T-helper 2 cell treated with Interferon-gamma antibody and Interleukin-4, amounts not matched to agents 5 μg/mL and 100 μg/mL, for 36 hours (primary cell): ENCODE results near the gene AHR.

Source experiments
- DNase-seq: peaks from one replicate; pipeline ENCODE4 v3.0.0; 2021; ENCODE audit warnings: low spot score
- H3K27ac Mint-ChIP-seq: one replicate; pipeline ENCODE4 v1.8.0; 2021; ENCODE audit warnings: mild to moderate bottlenecking, mixed read lengths
- H3K27me3 Mint-ChIP-seq: one replicate; pipeline ENCODE4 v1.8.0; 2021; ENCODE audit warnings: low read depth, mixed read lengths
- H3K36me3 Mint-ChIP-seq: one replicate; pipeline ENCODE4 v1.8.0; 2021; ENCODE audit warnings: low read depth, mixed read lengths
- H3K4me1 Mint-ChIP-seq: one replicate; pipeline ENCODE4 v1.8.0; 2021; ENCODE audit warnings: low read depth, mixed read lengths
- H3K4me3 Mint-ChIP-seq: one replicate; pipeline ENCODE4 v1.8.0; 2022; ENCODE audit warnings: mild to moderate bottlenecking, moderate library complexity, mixed read lengths
- H3K9me3 Mint-ChIP-seq: one replicate; pipeline ENCODE4 v1.8.0; 2021; ENCODE audit warnings: mixed read lengths

Gene AHR

GRCh38 chr7:17298840-17299482 is 509 bp downstream of the AHR start:
- DNase-seq: peak; percentile 58
- peak overlapping the region; percentile 96 for H3K4me3 Mint-ChIP-seq
- peaks cover 8% of the 10 kb centered on the region for H3K36me3 Mint-ChIP-seq
- H3K27ac Mint-ChIP-seq: peak overlapping the region; percentile 97
- H3K4me1 Mint-ChIP-seq: peaks cover 25% of the 10 kb centered on the region
- H3K27me3 Mint-ChIP-seq: no peaks in the 10 kb centered on the region
- H3K9me3 Mint-ChIP-seq: peaks cover 7% of the 10 kb centered on the region

- H3K4me3 Mint-ChIP-seq: peak overlapping the region; percentile 96
- DNase-seq: peak; percentile 29
- no peaks in the 10 kb centered on the region for H3K27me3 Mint-ChIP-seq
- H3K36me3 Mint-ChIP-seq: peaks cover 8% of the 10 kb centered on the region
- peak overlapping the region; percentile 97 for H3K27ac Mint-ChIP-seq
- H3K4me1 Mint-ChIP-seq: peaks cover 31% of the 10 kb centered on the region
- peaks cover 7% of the 10 kb centered on the region for H3K9me3 Mint-ChIP-seq
Observed at GRCh38 chr7:17299483-17299991, 1.1 kb downstream of the AHR start.

DNA sequence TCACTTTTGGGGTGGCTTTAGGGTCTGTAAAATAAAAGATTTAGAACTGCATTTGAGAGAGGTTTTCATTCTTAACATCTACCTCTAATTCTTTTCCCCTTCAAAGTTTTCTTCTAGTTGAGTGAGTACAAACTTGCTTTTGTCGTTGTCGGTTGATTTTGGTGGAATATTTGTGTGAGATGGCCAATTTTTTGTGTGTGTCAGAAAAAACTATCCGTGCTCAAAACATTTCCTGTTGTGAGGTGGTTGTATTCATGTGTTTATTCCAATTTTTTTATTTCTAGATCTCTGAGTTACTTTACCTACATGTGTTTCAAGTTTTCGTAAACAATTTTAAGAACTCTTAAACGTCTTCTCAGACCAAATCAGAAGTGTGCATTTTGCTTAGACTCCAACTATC is 1.6 kb downstream of the AHR start:
- no peaks in the 10 kb centered on the region for H3K27me3 Mint-ChIP-seq
- H3K36me3 Mint-ChIP-seq: peaks cover 10% of the 10 kb centered on the region
- H3K27ac Mint-ChIP-seq: peak overlapping the region; percentile 97
- peaks cover 7% of the 10 kb centered on the region for H3K9me3 Mint-ChIP-seq
- H3K4me1 Mint-ChIP-seq: peaks cover 36% of the 10 kb centered on the region
- DNase-seq: no peak
- peak overlapping the region; percentile 96 for H3K4me3 Mint-ChIP-seq

DNA sequence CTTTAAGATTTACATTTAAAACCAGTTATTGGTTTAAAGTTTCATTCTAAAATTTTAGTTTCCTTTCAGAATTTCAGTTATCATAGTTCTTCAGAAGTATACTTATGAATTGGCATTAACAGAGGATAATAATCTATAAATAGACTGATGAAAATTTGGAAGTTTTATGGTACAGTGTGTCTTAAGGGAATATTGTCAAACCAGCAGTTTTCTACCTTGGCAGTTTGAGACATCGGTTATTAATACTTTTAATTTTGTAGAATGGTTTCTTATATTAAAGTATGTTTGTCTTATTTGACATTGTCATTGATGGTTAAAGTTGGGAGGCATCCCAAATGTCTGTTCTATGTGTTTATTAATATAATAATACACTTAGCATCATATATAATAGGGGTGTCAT is 2.0 kb downstream of the AHR start:
- peak overlapping the region; percentile 96 for H3K4me3 Mint-ChIP-seq
- no peak for DNase-seq
- peak overlapping the region; percentile 97 for H3K27ac Mint-ChIP-seq
- H3K27me3 Mint-ChIP-seq: no peaks in the 10 kb centered on the region
- peaks cover 40% of the 10 kb centered on the region for H3K4me1 Mint-ChIP-seq
- peaks cover 7% of the 10 kb centered on the region for H3K9me3 Mint-ChIP-seq
- H3K36me3 Mint-ChIP-seq: peaks cover 13% of the 10 kb centered on the region

- no peak for DNase-seq
- peak overlapping the region; percentile 49 for H3K4me3 Mint-ChIP-seq
- H3K9me3 Mint-ChIP-seq: peaks cover 7% of the 10 kb centered on the region
- H3K36me3 Mint-ChIP-seq: peaks cover 13% of the 10 kb centered on the region
- H3K27ac Mint-ChIP-seq: no peak overlapping the region
- peaks cover 39% of the 10 kb centered on the region for H3K4me1 Mint-ChIP-seq
- no peaks in the 10 kb centered on the region for H3K27me3 Mint-ChIP-seq
Observed at GRCh38 chr7:17301471-17302456, 3.3 kb downstream of the AHR start.

DNA sequence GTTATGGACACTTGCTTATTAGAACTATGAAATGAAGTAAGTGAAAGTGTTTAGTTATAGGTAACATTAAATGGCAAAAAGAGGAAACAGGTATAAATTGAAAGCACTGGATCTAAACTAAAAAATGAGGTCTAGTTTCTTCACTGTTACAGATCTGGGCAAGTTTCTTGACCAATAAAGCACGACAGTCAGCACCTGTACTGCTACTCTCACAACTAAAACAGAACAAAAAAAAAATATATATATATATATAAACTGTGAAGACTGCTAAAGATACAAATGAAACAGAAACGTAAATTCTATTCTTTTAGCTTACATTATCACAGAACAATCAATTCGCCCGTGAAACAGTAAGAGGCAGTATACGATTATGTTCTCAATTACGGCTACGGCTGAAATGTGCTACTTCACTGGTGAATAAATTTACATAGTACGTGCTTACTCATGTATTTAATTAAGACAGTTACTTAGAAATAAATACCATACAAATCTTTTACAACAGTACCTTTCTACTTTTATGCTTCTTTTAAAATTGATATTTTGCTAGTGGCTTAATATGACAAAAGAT is 4.2 kb downstream of the AHR start:
- no peak for DNase-seq
- H3K9me3 Mint-ChIP-seq: peaks cover 6% of the 10 kb centered on the region
- peak overlapping the region; percentile 19 for H3K4me3 Mint-ChIP-seq
- peaks cover 12% of the 10 kb centered on the region for H3K36me3 Mint-ChIP-seq
- H3K4me1 Mint-ChIP-seq: peaks cover 31% of the 10 kb centered on the region
- H3K27me3 Mint-ChIP-seq: no peaks in the 10 kb centered on the region
- no peak overlapping the region for H3K27ac Mint-ChIP-seq

GRCh38 chr7:17304926-17305325 is 6.5 kb downstream of the AHR start:
- H3K9me3 Mint-ChIP-seq: no peaks in the 10 kb centered on the region
- H3K36me3 Mint-ChIP-seq: peaks cover 6% of the 10 kb centered on the region
- H3K4me3 Mint-ChIP-seq: peak overlapping the region; percentile 25
- peak; percentile 28 for DNase-seq
- peaks cover 25% of the 10 kb centered on the region for H3K4me1 Mint-ChIP-seq
- H3K27ac Mint-ChIP-seq: peak overlapping the region; percentile 6
- no peaks in the 10 kb centered on the region for H3K27me3 Mint-ChIP-seq

DNA sequence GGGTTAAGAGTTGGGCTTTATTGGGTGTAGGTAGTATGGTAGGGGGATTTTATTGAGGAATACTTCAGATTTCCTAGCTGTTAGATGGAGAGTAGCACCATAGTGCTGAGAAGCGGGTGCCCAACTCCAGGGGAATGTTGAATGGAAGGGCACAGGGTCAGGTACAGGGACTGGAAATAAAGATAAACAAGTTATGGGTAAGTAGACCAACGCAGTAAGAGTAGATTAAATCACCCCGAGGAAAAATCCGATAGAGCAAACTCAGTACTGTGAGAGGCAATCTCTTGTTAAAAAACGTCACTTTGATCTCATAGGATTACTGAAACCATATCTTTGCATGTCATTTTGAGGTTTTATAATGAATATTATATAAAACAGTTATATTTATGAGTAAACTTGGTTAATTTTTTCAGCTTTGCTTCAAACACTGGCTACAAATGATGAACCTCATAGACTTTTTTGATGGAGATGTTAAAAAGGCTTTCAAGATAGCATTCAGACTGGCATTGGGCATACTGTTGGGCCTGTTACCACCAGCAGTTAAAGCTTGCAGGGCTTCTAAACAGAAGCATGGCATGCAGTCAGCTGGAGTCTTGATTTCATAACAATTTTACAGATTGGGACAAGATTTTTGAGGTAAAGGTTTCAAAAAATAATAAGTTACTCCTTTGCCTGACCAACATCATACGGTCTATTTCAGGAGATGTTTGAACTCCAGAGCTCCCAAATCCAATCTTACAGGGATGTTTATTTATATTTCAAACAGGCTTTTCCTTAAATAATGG is 7.1 kb downstream of the AHR start:
- peak overlapping the region; percentile 25 for H3K4me3 Mint-ChIP-seq

GRCh38 chr7:17307000-17307399 is 8.5 kb downstream of the AHR start:
- Mint-ChIP-seq H3K27me3 (no peaks in the 10 kb centered on the region), H3K27ac (no peak overlapping the region), H3K4me3 (no peak overlapping the region), H3K9me3 (no peaks in the 10 kb centered on the region), H3K36me3 (peaks cover 12% of the 10 kb centered on the region), H3K4me1 (peaks cover 25% of the 10 kb centered on the region)
- no peak for DNase-seq

More for the DNA sequence above, 7.1 kb downstream of the AHR start:
- Mint-ChIP-seq H3K4me1 (peaks cover 25% of the 10 kb centered on the region), H3K9me3 (no peaks in the 10 kb centered on the region), H3K27ac (peak overlapping the region; percentile 6), H3K27me3 (no peaks in the 10 kb centered on the region), H3K36me3 (peaks cover 6% of the 10 kb centered on the region)
- DNase-seq: no peak

GRCh38 chr7:17307558-17307957 is 9.1 kb downstream of the AHR start:
- DNase-seq: no peak
- no peaks in the 10 kb centered on the region for H3K9me3 Mint-ChIP-seq
- peaks cover 23% of the 10 kb centered on the region for H3K4me1 Mint-ChIP-seq
- H3K4me3 Mint-ChIP-seq: no peak overlapping the region
- no peak overlapping the region for H3K27ac Mint-ChIP-seq
- no peaks in the 10 kb centered on the region for H3K27me3 Mint-ChIP-seq
- H3K36me3 Mint-ChIP-seq: peaks cover 12% of the 10 kb centered on the region

DNA sequence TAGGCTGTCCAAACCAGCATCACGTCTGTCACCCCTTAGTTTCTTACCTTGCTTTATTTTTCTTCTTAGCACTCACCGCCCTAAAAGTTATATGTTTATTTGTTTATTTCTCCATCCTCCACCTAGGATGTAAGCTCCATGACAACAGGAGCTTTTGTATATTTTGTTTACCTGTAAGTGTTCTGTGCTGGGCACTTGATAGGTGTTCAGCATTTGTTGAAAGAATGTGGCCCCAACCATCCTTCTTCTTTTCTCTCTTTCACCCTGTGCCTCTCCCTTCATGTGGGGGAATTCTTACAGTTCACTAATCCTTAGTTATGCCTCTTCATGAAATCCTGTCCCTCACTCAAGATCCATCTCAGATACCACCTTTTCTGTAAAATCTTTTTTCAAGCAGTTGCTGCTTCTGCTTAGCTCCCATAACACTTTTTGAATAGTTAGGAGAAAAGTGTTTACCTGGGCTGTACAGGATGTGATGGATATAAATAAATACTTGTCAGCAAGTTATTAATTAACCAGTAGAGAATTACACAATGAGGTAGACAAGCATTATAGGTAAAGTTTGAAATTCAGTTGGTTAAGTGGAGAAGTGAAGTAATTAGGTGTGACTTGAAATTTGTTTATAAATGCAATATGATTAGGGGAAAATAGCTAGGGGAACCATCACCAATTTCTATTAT is 9.7 kb downstream of the AHR start:
- Mint-ChIP-seq H3K4me3 (no peak overlapping the region), H3K27ac (no peak overlapping the region), H3K27me3 (no peaks in the 10 kb centered on the region), H3K4me1 (peaks cover 26% of the 10 kb centered on the region), H3K36me3 (peaks cover 15% of the 10 kb centered on the region), H3K9me3 (no peaks in the 10 kb centered on the region)
- no peak for DNase-seq

GRCh38 chr7:17311194-17311593 is 12.7 kb downstream of the AHR start:
- H3K36me3 Mint-ChIP-seq: peaks cover 19% of the 10 kb centered on the region
- H3K4me3 Mint-ChIP-seq: no peak overlapping the region
- H3K9me3 Mint-ChIP-seq: no peaks in the 10 kb centered on the region
- H3K27ac Mint-ChIP-seq: no peak overlapping the region
- H3K27me3 Mint-ChIP-seq: no peaks in the 10 kb centered on the region
- H3K4me1 Mint-ChIP-seq: peaks cover 12% of the 10 kb centered on the region
- DNase-seq: no peak

GRCh38 chr7:17311952-17312351 is 13.5 kb downstream of the AHR start:
- Mint-ChIP-seq H3K27me3 (no peaks in the 10 kb centered on the region), H3K9me3 (no peaks in the 10 kb centered on the region), H3K4me1 (peaks cover 12% of the 10 kb centered on the region), H3K27ac (no peak overlapping the region), H3K36me3 (peaks cover 24% of the 10 kb centered on the region), H3K4me3 (no peak overlapping the region)
- no peak for DNase-seq
